HEK293T (cell line): ENCODE data around the gene OSBPL2.

Experiments
- ARNT ChIP-seq: fragments of 450-650 bp; IDR thresholded peaks from 2 replicates; pipeline ENCODE4 v1.6.1; 2017; ENCODE audit warnings: mild to moderate bottlenecking
- BHLHE40 ChIP-seq: fragments of 450-650 bp; IDR thresholded peaks from 2 replicates; pipeline ENCODE4 v1.6.1; 2016; ENCODE audit warnings: mild to moderate bottlenecking, moderate library complexity, borderline replicate concordance
- CTBP1 ChIP-seq: fragments of 450-650 bp; IDR thresholded peaks from 2 replicates; pipeline ENCODE4 v1.6.1; 2016; ENCODE audit warnings: borderline replicate concordance
- ELF4 ChIP-seq: fragments of 450-650 bp; IDR thresholded peaks from 2 replicates; pipeline ENCODE4 v1.6.1; 2017; ENCODE audit warnings: antibody characterized with exemption
- FOXA1 ChIP-seq: fragments of 450-650 bp; IDR thresholded peaks from 2 replicates; pipeline ENCODE4 v1.6.1; 2016; ENCODE audit warnings: mild to moderate bottlenecking
- FOXK2 ChIP-seq: fragments of 450-650 bp; IDR thresholded peaks from 2 replicates; pipeline ENCODE4 v1.6.1; 2016; ENCODE audit warnings: mild to moderate bottlenecking
- HDGF ChIP-seq: fragments of 450-650 bp; IDR thresholded peaks from 2 replicates; pipeline ENCODE4 v1.6.1; 2017; ENCODE audit warnings: antibody characterized with exemption, borderline replicate concordance
- L3MBTL2 ChIP-seq: fragments of 450-650 bp; conservative IDR thresholded peaks from 2 replicates; pipeline ENCODE4 v1.6.1; 2016; ENCODE audit warnings: mild to moderate bottlenecking
- NFRKB ChIP-seq: fragments of 450-650 bp; IDR thresholded peaks from 2 replicates; pipeline ENCODE4 v1.6.1; 2016; ENCODE audit warnings: mild to moderate bottlenecking, moderate library complexity
- PKNOX1 ChIP-seq: fragments of 450-650 bp; IDR thresholded peaks from 2 replicates; pipeline ENCODE4 v1.6.1; 2016
- SP1 ChIP-seq: fragments of 450-650 bp; IDR thresholded peaks from 2 replicates; pipeline ENCODE4 v1.6.1; 2017
- SUZ12 ChIP-seq: fragments of 450-650 bp; IDR thresholded peaks from 2 replicates; pipeline ENCODE4 v1.6.1; 2016; ENCODE audit warnings: mild to moderate bottlenecking
- TARDBP ChIP-seq: fragments of 450-650 bp; IDR thresholded peaks from 2 replicates; pipeline ENCODE4 v1.6.1; 2016
- ZNF384 ChIP-seq: fragments of 450-650 bp; IDR thresholded peaks from 2 replicates; pipeline ENCODE4 v1.6.1; 2016

GRCh38 chr20:62208061-62208794 lies 30.1 kb upstream of the OSBPL2 start:
- TF ChIP-seq BHLHE40 (no peak), ZNF384 (no peak), SUZ12 (no peak), FOXA1 (no peak), SP1 (no peak), TARDBP (no peak), CTBP1 (no peak), L3MBTL2 (no peak), ELF4 (no peak), HDGF (no peak), ARNT (no peak), NFRKB (no peak), FOXK2 (no peak), PKNOX1 (no peak)
